ENCODE measurements around the gene MUL1. TPM values are rescaled to one million over a fixed set of nuclear protein-coding genes. Genes with fewer than 3 reads are reported as not detected.

MUL1 gene
- total and polyA plus RNA-seq, 2 of the 8 experiments (the other 6 are each of a cell fraction or from before 2014, with no cell fraction given), result 16.4 to 20.8 TPM

DNA sequence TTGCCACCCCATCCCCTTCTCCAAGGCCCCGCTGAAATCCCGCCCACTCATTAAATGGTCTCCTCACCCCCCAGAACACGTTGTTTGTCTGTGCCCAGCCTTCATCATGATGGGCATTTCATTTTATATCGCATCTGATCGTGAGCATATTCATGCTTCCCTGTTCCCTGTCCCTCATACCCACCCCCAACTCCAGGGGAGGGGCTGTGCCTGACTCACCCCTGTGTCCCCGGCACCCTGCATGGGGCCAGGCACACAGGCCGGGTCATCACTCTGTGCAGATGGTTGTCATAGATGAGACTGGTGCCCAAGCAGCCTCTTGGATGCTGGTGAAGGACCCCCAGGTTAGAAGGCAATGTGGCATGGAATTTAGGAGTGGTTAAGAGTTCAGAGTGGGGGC, 33.0 kb downstream of the MUL1 start:
- Histone ChIP-seq H3K23ac (ENCODE audit: insufficient read length) (no peak overlapping the region), H2BK20ac (ENCODE audit: low read length) (no peak overlapping the region), H3K79me1 (ENCODE audit: low read depth, low read length) (no peaks in the 10 kb centered on the region), H4K20me1 (replicated peaks in 1 of 2; ENCODE audit: control insufficient read depth in 1 of 2, insufficient read depth in 2 of 2, low read length in 2 of 2) (no peaks in the 10 kb centered on the region), H2AFZ (ENCODE audit: low read length) (no peak overlapping the region), H2BK120ac (replicated peaks; ENCODE audit: low read depth, low read length) (no peak overlapping the region), H3K27ac (ENCODE audit: low read depth, low read length) (no peak overlapping the region), H3K36me3 (ENCODE audit: control insufficient read depth in 2 of 4, insufficient read depth in 4 of 4, low read length in 3 of 4) (no peaks in the 10 kb centered on the region), H3K9me3 (ENCODE audit: insufficient read depth in 2 of 2, low read depth in 1 of 2, low read length in 1 of 2) (no peaks in the 10 kb centered on the region), H3K27me3 (replicated peaks in 1 of 4; ENCODE audit: control insufficient read depth in 3 of 4, extremely low read depth in 1 of 4, insufficient read depth in 3 of 4, low read length in 3 of 4) (peaks cover 0 to 11% (median 4%) of the 10 kb centered on the region in 4 experiments; a peak in 5 of 7 replicates), H2BK15ac (ENCODE audit: low read length) (0 out of 2 replicates have a peak overlapping the region, but pooled peaks have one; percentile 19), H2BK5ac (ENCODE audit: low read depth, low read length) (no peak overlapping the region), H3K23me2 (ENCODE audit: low read depth, low read length) (peaks cover 5% of the 10 kb centered on the region; the same call in 1 of the 2 replicates), H3K79me2 (ENCODE audit: control insufficient read depth in 1 of 2, insufficient read depth in 2 of 2, low read length in 2 of 2) (no peaks in the 10 kb centered on the region), H3K14ac (ENCODE audit: insufficient read length) (no peak overlapping the region), H4K8ac (ENCODE audit: extremely low read depth, insufficient read depth, low read length) (no peak overlapping the region), H3K56ac (replicated peaks; ENCODE audit: insufficient read length, low read depth, low read length) (no peak overlapping the region), H3K4ac (replicated peaks; ENCODE audit: insufficient read length, low read depth, low read length) (no peak overlapping the region), H3K4me2 (ENCODE audit: insufficient read depth in 1 of 2, low read depth in 2 of 2, low read length in 2 of 2) (no peak overlapping the region), H2BK12ac (ENCODE audit: low read depth, low read length) (peak overlapping the region; percentile 50; the same call in 1 of the 2 replicates), H2AK5ac (ENCODE audit: low read depth, low read length) (no peak overlapping the region), H3K18ac (ENCODE audit: extremely low read depth, low read length) (no peak overlapping the region), H4K5ac (ENCODE audit: insufficient read length, low read depth, low read length) (no peak overlapping the region), H3K4me1 (replicated peaks in 1 of 4; ENCODE audit: control insufficient read depth in 3 of 4, insufficient read depth in 4 of 4, low read length in 3 of 4) (peaks cover 8 to 19% (median 12%) of the 10 kb centered on the region in 4 experiments; a peak in 6 of 7 replicates), H4K91ac (replicated peaks; ENCODE audit: insufficient read length, low read length) (no peak overlapping the region), H3K9ac (replicated peaks in 1 of 4; ENCODE audit: extremely low read depth in 1 of 4, low read depth in 3 of 4, low read length in 3 of 4) (no peak overlapping the region), H3K4me3 (ENCODE audit: extremely low read depth in 1 of 4, insufficient read depth in 2 of 4, low read depth in 3 of 4, low read length in 4 of 4) (no peak overlapping the region)
- no peak for DNase-seq (ENCODE audit: low read depth in 1 of 2, low spot score in 2 of 2)
- ChIA-PET CTCF (ENCODE audit: partially characterized antibody) (interaction anchor here (0.8 to 2.0 kb wide), 4 partner anchors 19 to 260 kb away, joined by 3 to 10 read pairs (median 3); no protein-coding TSS in a partner anchor), POLR2A (ENCODE audit: partially characterized antibody) (no interaction called here)
- FAIRE-seq, result no peak
- 77% methylated on average over 6 of the region's 7 CpGs; no CpG with 5 or more reads in 1 of the 2 experiments for WGBS, 2 experiments (ENCODE audit: extremely low coverage in 1 of 2, insufficient coverage in 1 of 2, insufficient read length in 1 of 2, insufficient replicate concordance in 2 of 2, low coverage in 1 of 2, low lambda C conversion rate in 2 of 2, missing lambda C conversion rate in 1 of 2)
- no peak for TF ChIP-seq TCF12 (IDR thresholded peaks at IDR 0.05; ENCODE audit: low read depth, low read length)
- no peak for TF ChIP-seq JUN (IDR thresholded peaks at IDR 0.05; ENCODE audit: low read depth, low read length)
- TF ChIP-seq, protein P1, sequence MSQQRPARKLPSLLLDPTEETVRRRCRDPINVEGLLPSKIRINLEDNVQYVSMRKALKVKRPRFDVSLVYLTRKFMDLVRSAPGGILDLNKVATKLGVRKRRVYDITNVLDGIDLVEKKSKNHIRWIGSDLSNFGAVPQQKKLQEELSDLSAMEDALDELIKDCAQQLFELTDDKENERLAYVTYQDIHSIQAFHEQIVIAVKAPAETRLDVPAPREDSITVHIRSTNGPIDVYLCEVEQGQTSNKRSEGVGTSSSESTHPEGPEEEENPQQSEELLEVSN (IDR thresholded peaks at IDR 0.05), result no peak
- TF ChIP-seq, protein P2, sequence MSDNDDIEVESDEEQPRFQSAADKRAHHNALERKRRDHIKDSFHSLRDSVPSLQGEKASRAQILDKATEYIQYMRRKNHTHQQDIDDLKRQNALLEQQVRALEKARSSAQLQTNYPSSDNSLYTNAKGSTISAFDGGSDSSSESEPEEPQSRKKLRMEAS (IDR thresholded peaks at IDR 0.05), result no peak
- no peak for TF ChIP-seq SP1 (IDR thresholded peaks at IDR 0.05; ENCODE audit: low read depth, low read length)
- no peak for TF ChIP-seq CREB1 (IDR thresholded peaks at IDR 0.05)
- TF ChIP-seq KDM4A (IDR thresholded peaks at IDR 0.05; ENCODE audit: low read depth, low read length, severe bottlenecking), result no peak
- TF ChIP-seq BACH1 (IDR thresholded peaks at IDR 0.05; ENCODE audit: low read length), result no peak
- TF ChIP-seq GABPA (IDR thresholded peaks at IDR 0.05; ENCODE audit: borderline replicate concordance, insufficient read depth, low read length), result no peak
- TF ChIP-seq TEAD4 (IDR thresholded peaks at IDR 0.05; ENCODE audit: low read depth, low read length), result no peak
- TF ChIP-seq KDM5A (IDR thresholded peaks at IDR 0.05; ENCODE audit: low read length), result no peak
- no peak for TF ChIP-seq CHD2 (IDR thresholded peaks at IDR 0.05; ENCODE audit: low read length)
- TF ChIP-seq SP2 (IDR thresholded peaks at IDR 0.05; ENCODE audit: low read length), result no peak
- no peak for TF ChIP-seq RBBP5 (IDR thresholded peaks at IDR 0.05; ENCODE audit: borderline replicate concordance, low read depth, low read length)
